SK-N-SH (cell line): ENCODE results near the gene APBB2. TPM values are rescaled to one million over a fixed set of nuclear protein-coding genes. Genes with fewer than 3 reads are reported as not detected.

Experiments
- CTCF ChIA-PET: fragments of 300-600, 350-600 bp; formaldehyde crosslinking; extraction: SDS; loops from one replicate; lab custom pipeline; 2021; lab: Yijun Ruan, JAX
- POLR2A ChIA-PET: fragments of 350-600 bp; sonication (Branson Sonifier 250); formaldehyde crosslinking; extraction: SDS; loops from one replicate; lab custom pipeline; 2020; ENCODE audit warnings: antibody characterized with exemption, inconsistent platforms; lab: Yijun Ruan, JAX
- DNase-seq: peaks from one replicate; pipeline ENCODE4 v3.0.0; 2012
- H2AFZ ChIP-seq: fragments of 200-600 bp; sonication (generic); 2 replicates; pipeline ENCODE4 v1.8.1; 2016; ENCODE audit warnings: antibody characterized with exemption, mild to moderate bottlenecking, low read depth
- H3F3A ChIP-seq: fragments of 200-600 bp; sonication (generic); replicated peaks from 2 replicates; pipeline ENCODE3; 2016; ENCODE audit warnings: antibody characterized with exemption, mild to moderate bottlenecking; ENCODE audit not compliant: insufficient read depth
- H3K27ac ChIP-seq, 2 experiments: fragments of 200-500 bp in 1 of 2; fragments of 200-600 bp in 1 of 2; sonication (Bioruptor generic) in 1 of 2; sonication (generic), shearing (Covaris generic) in 1 of 2; 2 replicates each; pipeline versions ENCODE4 v1.5.1 to v1.6.1; 2014 to 2016; ENCODE audit warnings: low read depth in 2 of 2, inconsistent platforms in 1 of 2, low read length in 1 of 2, mild to moderate bottlenecking in 1 of 2, mixed read lengths in 1 of 2
- H3K27me3 ChIP-seq: fragments of 200-600 bp; sonication (generic), shearing (Covaris generic); 2 replicates; pipeline ENCODE4 v1.6.1; 2016; ENCODE audit warnings: mixed run types; ENCODE audit not compliant: insufficient read depth
- H3K36me3 ChIP-seq, 2 experiments: fragments of 200-500 bp in 1 of 2; fragments of 200-600 bp in 1 of 2; sonication (Bioruptor generic) in 1 of 2; sonication (generic) in 1 of 2; replicated peaks in 1 of 2; 2 replicates each; pipeline versions ENCODE3 to v1.5.1; 2014 to 2016; ENCODE audit warnings: low read length in 1 of 2, mild to moderate bottlenecking in 1 of 2; ENCODE audit not compliant: insufficient read depth in 2 of 2, control insufficient read depth in 1 of 2
- H3K4me1 ChIP-seq, 2 experiments: fragments of 200-500 bp in 1 of 2; fragments of 200-600 bp in 1 of 2; sonication (Bioruptor generic) in 1 of 2; sonication (generic), shearing (Covaris generic) in 1 of 2; 2 replicates each; pipeline versions ENCODE4 v1.5.1 to v1.6.1; 2014 to 2016; ENCODE audit warnings: low read depth in 1 of 2, low read length in 1 of 2, mixed run types in 1 of 2; ENCODE audit not compliant: insufficient read depth in 2 of 2, control insufficient read depth in 1 of 2
- H3K4me2 ChIP-seq: fragments of 200-600 bp; sonication (generic), shearing (Covaris generic); 2 replicates; pipeline ENCODE4 v1.6.1; 2017; ENCODE audit warnings: mixed run types
- H3K4me3 ChIP-seq, 2 experiments: fragments of 200-500 bp in 1 of 2; fragments of 200-600 bp in 1 of 2; sonication (Bioruptor generic) in 1 of 2; sonication (generic), shearing (Covaris generic) in 1 of 2; 2 replicates each; pipeline versions ENCODE4 v1.5.1 to v1.8.1; 2014 to 2016; ENCODE audit warnings: low read depth in 2 of 2, inconsistent platforms in 1 of 2, low read length in 1 of 2, mild to moderate bottlenecking in 1 of 2, mixed read lengths in 1 of 2, moderate library complexity in 1 of 2
- H3K79me2 ChIP-seq: fragments of 200-600 bp; sonication (generic); 2 replicates; pipeline ENCODE4 v1.8.1; 2017; ENCODE audit warnings: mild to moderate bottlenecking; ENCODE audit not compliant: insufficient read depth
- H3K9ac ChIP-seq: fragments of 200-600 bp; sonication (generic); 2 replicates; pipeline ENCODE4 v1.6.1; 2017; ENCODE audit warnings: mixed run types
- H3K9me2 ChIP-seq: fragments of 200-600 bp; sonication (generic); 2 replicates; pipeline ENCODE4 v1.6.1; 2017; ENCODE audit warnings: mixed run types
- H3K9me3 ChIP-seq: fragments of 200-600 bp; sonication (generic); 2 replicates; pipeline ENCODE4 v1.6.1; 2017; ENCODE audit warnings: mixed run types, mild to moderate bottlenecking, moderate library complexity
- H4K20me1 ChIP-seq: fragments of 200-600 bp; sonication (generic); 2 replicates; pipeline ENCODE4 v1.6.1; 2017; ENCODE audit warnings: mild to moderate bottlenecking, mixed run types; ENCODE audit not compliant: insufficient read depth
- CHD2 ChIP-seq: fragments of 150-350 bp; IDR thresholded peaks from 2 replicates; pipeline ENCODE4 v1.6.1; 2018; ENCODE audit warnings: low read length; ENCODE audit not compliant: partially characterized antibody
- CTCF ChIP-seq: fragments of 200-600 bp; sonication (generic); IDR thresholded peaks from 2 replicates; pipeline ENCODE4 v1.6.1; 2017; ENCODE audit warnings: antibody characterized with exemption, mild to moderate bottlenecking, moderate library complexity
- FOXJ3 ChIP-seq: sonication (generic); formaldehyde crosslinking; IDR thresholded peaks from 2 replicates; pipeline ENCODE4 v1.5.1; 2020; ENCODE audit warnings: mild to moderate bottlenecking, missing genetic modification reagents
- FOXM1 ChIP-seq: IDR thresholded peaks from 2 replicates; pipeline ENCODE4 v1.4.0; 2012; ENCODE audit warnings: low read depth, mild to moderate bottlenecking
- GABPA ChIP-seq: IDR thresholded peaks from 2 replicates; pipeline ENCODE4 v1.4.0; 2012; ENCODE audit warnings: low read depth, mild to moderate bottlenecking
- GATA2 ChIP-seq: sonication (generic); formaldehyde crosslinking; IDR thresholded peaks from 2 replicates; pipeline ENCODE4 v1.5.0; 2020; ENCODE audit warnings: mild to moderate bottlenecking, missing genetic modification reagents
- MAX ChIP-seq: IDR thresholded peaks from 2 replicates; pipeline ENCODE4 v1.4.0; 2012; ENCODE audit warnings: low read depth
- MEF2A ChIP-seq: IDR thresholded peaks from 2 replicates; pipeline ENCODE4 v1.4.0; 2012; ENCODE audit warnings: low read depth, borderline replicate concordance
- MXI1 ChIP-seq: IDR thresholded peaks from 2 replicates; pipeline ENCODE4 v1.6.1; 2012; ENCODE audit warnings: mild to moderate bottlenecking, low read depth, low read length, improper control_type of control experiment
- NFIC ChIP-seq: IDR thresholded peaks from 2 replicates; pipeline ENCODE4 v1.4.0; 2012; ENCODE audit warnings: borderline replicate concordance
- PBX3 ChIP-seq: IDR thresholded peaks from 2 replicates; pipeline ENCODE4; 2012
- POLR2AphosphoS5 ChIP-seq: IDR thresholded peaks from 2 replicates; pipeline ENCODE4 v1.6.1; 2012; ENCODE audit warnings: low read depth, low read length
- RAD21 ChIP-seq: IDR thresholded peaks from 2 replicates; pipeline ENCODE4 v1.6.1; 2012; ENCODE audit warnings: mild to moderate bottlenecking, low read length
- RCOR1 ChIP-seq: fragments of 150-350 bp; IDR thresholded peaks from 2 replicates; pipeline ENCODE4 v1.6.1; 2017; ENCODE audit warnings: antibody characterized with exemption, low read length
- RFX5 ChIP-seq: IDR thresholded peaks from 2 replicates; pipeline ENCODE4 v1.6.1; 2012; ENCODE audit warnings: mild to moderate bottlenecking, improper control_type of control experiment, low read length
- TCF12 ChIP-seq: IDR thresholded peaks from 2 replicates; pipeline ENCODE4 v1.4.0; 2012
- TEAD4 ChIP-seq: IDR thresholded peaks from 2 replicates; pipeline ENCODE4 v1.4.0; 2012; ENCODE audit warnings: mild to moderate bottlenecking, borderline replicate concordance; ENCODE audit not compliant: insufficient read depth
- YY1 ChIP-seq: IDR thresholded peaks from 2 replicates; pipeline ENCODE4 v1.4.0; 2012; ENCODE audit warnings: low read depth, mild to moderate bottlenecking
- WGBS: methylation state at CpG from one replicate; pipeline ENCODE4 v1.1.6; 2017; ENCODE audit warnings: low lambda C conversion rate; 5-methylcytosine and 5-hydroxymethylcytosine counted together
- polyA plus RNA-seq, 3 experiments: library from polyadenylated mRNA; depleted of rRNA; stranded (reverse); fragments of >200 nt; gene quantifications; 2 replicates each; pipeline ENCODE4 v1.2.3, GENCODE V29; 2012
- TF ChIP-seq, protein P1 (sequence below): fragments of 150-350 bp; IDR thresholded peaks from 2 replicates; pipeline ENCODE4 v1.6.1; 2017; ENCODE audit warnings: antibody characterized with exemption, low read length, low read depth, borderline replicate concordance
- TF ChIP-seq, protein P2 (sequence below): fragments of 150-350 bp; IDR thresholded peaks from 2 replicates; pipeline ENCODE4 v1.6.1; 2016; ENCODE audit warnings: mild to moderate bottlenecking, low read depth, low read length

Gene APBB2
- polyA plus RNA-seq, 1 of the 3 experiments (the other 2 are of a cell fraction), result 49.8 TPM

GRCh38 chr4:40846532-40846931 lies 367.8 kb downstream of the APBB2 start:
- H3F3A ChIP-seq, result peaks cover 6% of the 10 kb centered on the region
- no peak overlapping the region for H3K9ac ChIP-seq
- DNase-seq, result no peak
- POLR2A ChIA-PET, result no interaction called here
- H3K4me2 ChIP-seq, result no peak overlapping the region
- CTCF ChIA-PET, result interaction anchor here (0.9 to 10.6 kb wide), 4 partner anchors 8 to 78 kb away, joined by 3 to 88 read pairs (median 4); no protein-coding TSS in a partner anchor
- no peak overlapping the region for H2AFZ ChIP-seq
- no peaks in the 10 kb centered on the region for H3K9me3 ChIP-seq
- peaks cover 3% of the 10 kb centered on the region for H3K79me2 ChIP-seq
- no peaks in the 10 kb centered on the region for H3K27me3 ChIP-seq
- peaks cover 0 to 27% of the 10 kb centered on the region in 2 experiments; a peak in 1 of 4 replicates for H3K4me1 ChIP-seq
- TF ChIP-seq FOXJ3 (no peak), MAX (no peak), RCOR1 (no peak)
- no peak overlapping the region for H3K4me3 ChIP-seq
- H3K27ac ChIP-seq, result no peak overlapping the region
- H4K20me1 ChIP-seq, result no peaks in the 10 kb centered on the region
- peaks cover 6 to 7% of the 10 kb centered on the region in 2 experiments for H3K36me3 ChIP-seq
- no peaks in the 10 kb centered on the region for H3K9me2 ChIP-seq
- WGBS, result over 99% methylated on average over 5 of the region's 5 CpGs

GRCh38 chr4:40845154-40845835 lies 369.0 kb downstream of the APBB2 start:
- Histone ChIP-seq H3F3A (peaks cover 6% of the 10 kb centered on the region), H3K27me3 (no peaks in the 10 kb centered on the region), H3K9me2 (no peaks in the 10 kb centered on the region), H3K9ac (no peak overlapping the region), H3K4me1 (peaks cover 0 to 27% of the 10 kb centered on the region in 2 experiments; a peak in 1 of 4 replicates), H3K4me3 (no peak overlapping the region), H3K79me2 (peaks cover 9% of the 10 kb centered on the region), H4K20me1 (no peaks in the 10 kb centered on the region), H2AFZ (no peak overlapping the region), H3K9me3 (no peaks in the 10 kb centered on the region), H3K36me3 (peaks cover 6 to 7% of the 10 kb centered on the region in 2 experiments), H3K4me2 (no peak overlapping the region), H3K27ac (no peak overlapping the region)
- POLR2A ChIA-PET, result no interaction called here
- 90% methylated on average over 10 of the region's 10 CpGs for WGBS
- no peak for DNase-seq
- CTCF ChIA-PET, result interaction anchor here (0.6 to 10.6 kb wide), 5 partner anchors 9 to 1150 kb away, joined by 3 to 88 read pairs (median 3); no protein-coding TSS in a partner anchor
- no peak for TF ChIP-seq TCF12
- no peak for TF ChIP-seq GATA2 (CRISPR knock-in tag)
- TF ChIP-seq, protein P1, sequence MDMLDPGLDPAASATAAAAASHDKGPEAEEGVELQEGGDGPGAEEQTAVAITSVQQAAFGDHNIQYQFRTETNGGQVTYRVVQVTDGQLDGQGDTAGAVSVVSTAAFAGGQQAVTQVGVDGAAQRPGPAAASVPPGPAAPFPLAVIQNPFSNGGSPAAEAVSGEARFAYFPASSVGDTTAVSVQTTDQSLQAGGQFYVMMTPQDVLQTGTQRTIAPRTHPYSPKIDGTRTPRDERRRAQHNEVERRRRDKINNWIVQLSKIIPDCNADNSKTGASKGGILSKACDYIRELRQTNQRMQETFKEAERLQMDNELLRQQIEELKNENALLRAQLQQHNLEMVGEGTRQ, result no peak
- no peak for TF ChIP-seq FOXJ3
- TF ChIP-seq MXI1, result no peak
- no peak for TF ChIP-seq PBX3
- TF ChIP-seq RAD21, result no peak
- no peak for TF ChIP-seq NFIC
- TF ChIP-seq, protein P2, sequence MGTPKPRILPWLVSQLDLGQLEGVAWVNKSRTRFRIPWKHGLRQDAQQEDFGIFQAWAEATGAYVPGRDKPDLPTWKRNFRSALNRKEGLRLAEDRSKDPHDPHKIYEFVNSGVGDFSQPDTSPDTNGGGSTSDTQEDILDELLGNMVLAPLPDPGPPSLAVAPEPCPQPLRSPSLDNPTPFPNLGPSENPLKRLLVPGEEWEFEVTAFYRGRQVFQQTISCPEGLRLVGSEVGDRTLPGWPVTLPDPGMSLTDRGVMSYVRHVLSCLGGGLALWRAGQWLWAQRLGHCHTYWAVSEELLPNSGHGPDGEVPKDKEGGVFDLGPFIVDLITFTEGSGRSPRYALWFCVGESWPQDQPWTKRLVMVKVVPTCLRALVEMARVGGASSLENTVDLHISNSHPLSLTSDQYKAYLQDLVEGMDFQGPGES, result no peak
- TF ChIP-seq CHD2, result no peak
- no peak for TF ChIP-seq YY1
- no peak for TF ChIP-seq TEAD4
- TF ChIP-seq MEF2A, result no peak
- TF ChIP-seq CTCF, result no peak
- no peak for TF ChIP-seq GABPA
- TF ChIP-seq RFX5, result no peak
- TF ChIP-seq POLR2AphosphoS5, result no peak
- TF ChIP-seq FOXM1, result no peak
